ENCODE data around the gene FCHO1.

Gene FCHO1

DNA sequence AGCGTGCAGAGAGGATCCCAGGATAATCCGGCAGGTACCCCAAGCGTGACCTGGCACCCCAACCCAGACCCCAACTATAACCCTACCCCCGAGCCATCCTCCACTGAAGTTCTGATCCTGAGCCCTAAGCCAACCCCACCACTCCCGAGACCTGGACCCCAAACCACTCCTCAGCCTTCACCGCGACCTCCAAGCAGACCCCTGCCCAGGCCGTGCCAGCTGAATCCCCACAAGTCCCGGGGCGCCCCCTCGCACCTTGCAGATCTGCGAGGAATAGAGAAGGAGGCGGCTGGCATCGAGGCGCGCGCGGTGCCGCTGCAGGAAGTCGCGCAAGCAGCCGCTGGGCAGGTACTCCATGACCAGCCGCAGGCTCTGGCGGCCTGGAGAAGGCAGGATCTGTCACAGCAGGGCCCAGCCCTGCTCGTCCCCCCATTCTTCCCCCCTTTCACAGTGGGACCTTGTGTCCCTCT lies 80.2 kb downstream of the FCHO1 start:
- no peak for DNase-seq

DNA sequence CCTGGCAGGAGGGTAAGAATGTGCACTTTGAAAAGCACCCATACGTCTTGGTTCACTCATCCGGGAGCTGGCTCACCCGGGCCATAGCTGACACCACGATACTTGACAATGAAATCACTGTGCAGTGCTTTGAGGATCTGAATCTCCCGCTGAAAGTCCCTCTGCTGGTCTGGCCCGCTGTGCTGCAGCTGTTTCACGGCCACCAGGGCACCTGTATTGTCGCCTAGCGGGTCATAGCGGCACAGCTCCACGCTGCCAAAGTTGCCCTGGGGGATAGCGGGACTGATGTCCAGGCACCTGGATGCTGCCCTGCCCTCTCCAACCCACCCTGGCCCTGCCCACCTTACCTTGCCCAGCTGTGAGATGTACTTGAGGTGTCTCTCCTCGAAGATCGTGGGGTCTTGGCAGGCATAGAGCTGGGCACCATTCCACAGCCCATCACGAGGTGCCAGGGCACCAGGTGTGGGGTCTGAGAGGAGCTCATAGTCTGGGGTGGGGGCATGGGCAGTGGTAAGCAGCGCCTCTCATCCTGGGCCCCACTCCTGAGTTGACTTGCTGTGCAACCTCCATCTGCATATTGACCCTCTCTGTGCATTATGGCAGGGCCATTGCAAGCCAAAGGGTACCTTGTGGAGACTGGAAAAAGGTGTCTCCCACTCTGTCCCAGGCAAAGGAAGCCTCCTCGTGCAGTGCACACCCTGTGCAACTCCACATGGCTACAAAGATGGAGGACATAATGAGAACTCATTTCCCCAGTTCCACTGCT lies 81.3 kb downstream of the FCHO1 start:
- DNase-seq, result no peak

DNA sequence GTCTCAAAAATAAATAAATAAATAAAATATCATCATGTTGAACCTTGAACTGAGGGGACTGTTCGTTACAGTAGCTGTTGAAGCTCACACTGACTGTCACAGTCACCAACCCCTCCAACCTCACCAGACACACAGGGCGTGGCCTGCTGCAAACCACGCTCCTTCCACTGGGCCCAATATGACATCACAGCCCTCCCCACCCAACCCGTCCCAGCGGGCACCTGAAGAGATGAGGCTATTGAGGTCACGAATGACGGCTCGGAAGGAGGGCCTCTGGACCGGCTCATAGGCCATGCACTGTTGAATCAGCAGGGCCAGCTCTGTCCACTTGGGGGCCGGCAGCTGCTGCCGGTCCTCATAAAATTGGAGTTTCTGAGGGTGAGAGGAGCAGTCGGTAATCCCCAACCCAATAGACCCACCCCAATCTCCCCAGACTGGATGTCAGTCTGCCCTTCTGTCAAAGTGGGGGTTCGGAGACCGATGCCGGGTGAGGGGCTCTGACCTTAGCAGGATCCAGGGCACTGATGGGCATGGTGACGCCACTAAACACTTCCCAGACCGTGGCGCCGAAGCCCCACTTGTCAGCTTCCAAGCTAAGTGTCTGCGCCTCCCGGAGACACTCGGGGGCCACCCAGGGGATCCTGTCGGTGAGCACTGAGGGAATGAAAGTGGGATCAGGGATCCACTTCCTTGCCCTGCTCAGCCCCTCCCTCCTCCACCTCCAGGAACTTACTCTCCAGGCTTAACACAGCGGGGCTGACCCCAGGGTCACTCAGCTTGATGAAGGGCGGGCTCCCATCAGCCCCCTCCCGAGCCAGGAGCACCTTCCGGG lies 83.3 kb downstream of the FCHO1 start:
- no peak for DNase-seq

DNA sequence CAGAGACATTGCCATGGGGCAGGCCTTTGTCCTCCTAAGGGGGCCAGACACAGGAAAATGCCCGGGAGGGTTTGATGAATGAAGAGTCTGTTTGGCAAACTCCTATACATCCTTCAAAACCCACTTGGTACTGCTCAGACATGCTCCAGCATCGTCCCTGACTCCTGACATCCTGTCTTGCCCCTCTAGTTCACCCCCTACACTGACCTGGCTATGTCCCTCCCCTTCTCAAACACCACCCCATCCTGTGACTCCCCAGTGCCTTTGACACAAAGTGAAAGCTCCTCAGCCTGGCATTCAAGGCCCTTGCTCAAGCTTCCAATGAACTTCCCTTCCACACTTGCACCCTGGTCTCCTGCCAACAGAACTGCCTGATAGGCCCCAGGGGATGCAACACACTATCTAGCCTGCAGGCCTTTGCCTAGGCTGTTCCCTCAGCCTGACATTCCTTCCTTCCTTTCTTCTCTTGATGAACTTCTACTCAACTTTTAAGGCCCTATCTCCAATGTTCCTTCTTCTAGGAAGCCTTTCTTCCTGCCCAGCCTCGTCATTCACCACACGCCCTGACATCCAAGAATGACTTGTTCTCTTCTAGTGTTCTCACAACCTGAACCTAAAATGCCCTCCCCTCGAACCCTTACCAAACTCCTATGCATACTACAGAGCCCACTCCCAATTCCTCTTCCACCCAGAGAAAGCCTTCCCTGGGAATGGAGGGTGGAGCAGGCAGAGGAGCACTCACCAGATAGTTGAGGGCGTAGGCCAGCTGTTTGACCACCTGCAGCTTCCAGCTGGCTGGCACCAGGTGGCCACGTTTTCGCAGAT lies 84.1 kb downstream of the FCHO1 start:
- DNase-seq, result no peak

DNA sequence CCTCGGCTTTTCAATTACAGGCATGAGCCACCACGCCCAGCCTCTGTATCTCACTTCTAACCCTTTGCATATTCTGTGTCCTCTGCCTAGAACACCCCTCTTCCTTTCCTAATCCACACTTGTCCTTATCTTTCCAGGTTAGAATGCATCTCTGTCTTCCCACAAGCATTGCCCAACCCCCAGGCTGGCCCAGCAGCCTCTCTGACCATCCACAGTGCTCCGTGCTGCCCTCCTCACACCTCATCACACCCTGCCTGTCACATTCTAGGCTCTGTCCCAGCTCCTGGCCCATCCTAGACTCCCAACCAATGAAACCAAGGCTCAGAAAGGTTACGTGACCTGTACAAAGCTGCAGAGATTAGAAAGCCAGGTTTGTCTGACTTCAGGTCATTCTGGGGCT lies 85.3 kb downstream of the FCHO1 start:
- DNase-seq, result no peak

DNA sequence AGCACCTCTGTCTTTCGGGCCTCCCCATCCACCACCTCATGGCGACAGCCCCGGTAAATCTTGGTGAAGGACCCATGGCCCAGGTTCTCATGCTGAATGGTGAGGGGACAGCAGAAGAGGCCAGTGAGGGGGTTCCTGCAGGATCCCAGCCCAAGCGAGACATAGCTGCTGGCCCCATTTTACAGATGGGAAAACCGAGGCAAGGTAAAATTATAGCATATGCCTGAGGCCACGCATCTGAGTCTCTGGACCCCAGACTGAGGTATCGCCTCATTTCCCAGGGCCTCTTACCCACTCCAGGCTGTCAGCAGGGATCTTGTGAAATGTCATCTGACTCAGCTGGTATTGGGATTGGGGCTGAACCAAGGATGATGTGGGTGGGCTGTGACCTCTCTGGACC lies 86.7 kb downstream of the FCHO1 start:
- DNase-seq, result no peak

Data from CD4-positive, alpha-beta T cell treated with Interleukin-6 for 4 hours (primary cell).